HepG2 (cell line): ENCODE measurements around the gene PHACTR3. TPM values are rescaled to one million over a fixed set of nuclear protein-coding genes. Genes with fewer than 3 reads are reported as not detected.

Experiments used
- ATAC-seq: fragments of 200-7000 bp; cut with Tn5 transposase; 3 replicates; pipeline ENCODE4 v1.9.1; 2020; ENCODE audit warnings: mild to moderate bottlenecking, moderate library complexity
- BruUV-seq: library from RNA; stranded (reverse); fragments of 400-500 nt; replicated peaks from 2 replicates; lab custom pipeline; 2021; lab: Mats Ljungman, UMichigan
- CTCF ChIA-PET: fragments of 300-600 bp; formaldehyde crosslinking; extraction: SDS; loops from one replicate; lab custom pipeline; 2021; ENCODE audit warnings: low total read pairs, inconsistent platforms, low intra/inter-chr PET ratio; lab: Yijun Ruan, JAX
- POLR2A ChIA-PET: fragments of 350-600 bp; sonication (Branson Sonifier 250); formaldehyde crosslinking; loops from one replicate; lab custom pipeline; 2020; ENCODE audit warnings: antibody characterized with exemption, inconsistent platforms; lab: Yijun Ruan, JAX
- DNase-seq: peaks from one replicate; pipeline ENCODE4 v3.0.0-alpha.2; 2015; ENCODE audit warnings: low spot score
- FAIRE-seq: peaks from 3 replicates; lab custom pipeline; 2011; peaks lifted over from hg19 to GRCh38; lab: Jason Lieb, UNC
- H2AFZ ChIP-seq: one replicate; pipeline ENCODE4 v1.6.1; 2011; ENCODE audit warnings: low read length, inconsistent platforms
- H3K27ac ChIP-seq: fragments of 300-600 bp; 3 replicates; pipeline ENCODE4 v1.8.0; 2011; ENCODE audit warnings: mixed run types, mild to moderate bottlenecking, mixed read lengths, low read length, inconsistent platforms; ENCODE audit not compliant: insufficient read depth; ENCODE audit errors: extremely low read length
- H3K27me3 ChIP-seq, 2 experiments: fragments of 200-600 bp in 1 of 2; 2 replicates in 1 of 2; 3 replicates in 1 of 2; pipeline versions ENCODE4 v1.6.0 to v1.8.0; 2011; ENCODE audit warnings: low read length in 2 of 2, mild to moderate bottlenecking in 2 of 2, moderate library complexity in 2 of 2, inconsistent platforms in 1 of 2; ENCODE audit not compliant: insufficient read depth in 2 of 2, control insufficient read depth in 1 of 2
- H3K36me3 ChIP-seq, 2 experiments: fragments of 200-600 bp in 1 of 2; replicated peaks in 1 of 2; 2 replicates in 1 of 2; 3 replicates in 1 of 2; pipeline versions ENCODE4 v1.5.1 to v1.8.0; 2011; ENCODE audit warnings: low read length in 2 of 2, inconsistent platforms in 1 of 2; ENCODE audit not compliant: insufficient read depth in 2 of 2, control insufficient read depth in 1 of 2
- H3K4me1 ChIP-seq: 2 replicates; pipeline ENCODE4 v1.5.1; 2012; ENCODE audit warnings: low read length, inconsistent platforms; ENCODE audit not compliant: insufficient read depth
- H3K4me2 ChIP-seq: 2 replicates; pipeline ENCODE4 v1.6.0; 2011; ENCODE audit warnings: low read depth, low read length, inconsistent platforms
- H3K4me3 ChIP-seq, 3 experiments: fragments of 200-600 bp in 1 of 3; sonication (generic), shearing (Covaris generic) in 1 of 3; replicated peaks in 1 of 3; 2 replicates each; pipeline ENCODE4 v1.5.1; 2011 to 2016; ENCODE audit warnings: low read length in 3 of 3, inconsistent platforms in 2 of 3, low read depth in 2 of 3, mild to moderate bottlenecking in 2 of 3, control low read depth in 1 of 3, mixed read lengths in 1 of 3; ENCODE audit not compliant: insufficient read depth in 1 of 3
- H3K79me2 ChIP-seq: one replicate; pipeline ENCODE4 v1.6.1; 2011; ENCODE audit warnings: low read length, inconsistent platforms; ENCODE audit not compliant: insufficient read depth
- H3K9ac ChIP-seq: 2 replicates; pipeline ENCODE4 v1.6.0; 2011; ENCODE audit warnings: mild to moderate bottlenecking, low read depth, low read length, inconsistent platforms; ENCODE audit not compliant: insufficient read depth
- H3K9me3 ChIP-seq: 2 replicates; pipeline ENCODE4 v1.5.1; 2012; ENCODE audit warnings: mild to moderate bottlenecking, low read length
- H4K20me1 ChIP-seq: 2 replicates; pipeline ENCODE4 v1.6.0; 2011; ENCODE audit warnings: inconsistent platforms, mild to moderate bottlenecking, low read length, moderate library complexity; ENCODE audit not compliant: insufficient read depth
- ATF7 ChIP-seq, 2 experiments: fragments of 450-650 bp in 1 of 2; sonication (generic) in 1 of 2; formaldehyde crosslinking in 1 of 2; IDR thresholded peaks; 2 replicates each; pipeline versions ENCODE4 v1.4.0 to v1.6.1; 2016 to 2020; ENCODE audit warnings: antibody characterized with exemption in 1 of 2, mild to moderate bottlenecking in 1 of 2, missing genetic modification reagents in 1 of 2
- CREB1 ChIP-seq, 2 experiments: fragments of 450-650 bp in 1 of 2; IDR thresholded peaks; 2 replicates each; pipeline ENCODE4 v1.6.1; 2016 to 2017; ENCODE audit warnings: control low read depth in 1 of 2, mild to moderate bottlenecking in 1 of 2, missing compliant biosample characterization in 1 of 2, missing genetic modification characterization in 1 of 2
- ZMYM3 ChIP-seq: sonication (generic); formaldehyde crosslinking; IDR thresholded peaks from 2 replicates; pipeline ENCODE4 v1.5.1; 2020; ENCODE audit warnings: mild to moderate bottlenecking, missing genetic modification reagents
- WGBS: methylation state at CpG from one replicate; pipeline ENCODE4 v1.1.6; 2017; ENCODE audit warnings: low lambda C conversion rate; 5-methylcytosine and 5-hydroxymethylcytosine counted together
- in situ Hi-C: cut with HindIII; loops from 2 replicates; pipeline ENCODE4 v1.10.0; 2017; ENCODE audit warnings: low pct_unique_long_range_greater_than_20kb; ENCODE audit not compliant: extremely low pct_ligation_motif_present
- intact Hi-C: fragments of 100-400 bp; cut with micrococcal nuclease; formaldehyde crosslinking; loops from one replicate; pipeline ENCODE4 v1.10.0; 2022; ENCODE audit not compliant: unreplicated experiment
- polyA plus RNA-seq, 8 experiments: library from polyadenylated mRNA; depleted of rRNA in 3 of 8; stranded (reverse) in 7 of 8; unstranded in 1 of 8; fragments of >200 nt; fragmentation: Illumina TruSeq in 4 of 8; extraction: Trizol in 4 of 8; gene quantifications; 2 replicates each; pipeline versions ENCODE4 v1.2.1 to v1.2.3, GENCODE V29; 2011 to 2016; ENCODE audit warnings: low read depth in 4 of 8, missing spikeins in 1 of 8, mixed read lengths in 1 of 8; ENCODE audit not compliant: insufficient read depth in 1 of 8
- total RNA-seq, 5 experiments: library from RNA; depleted of rRNA; stranded (reverse); fragments of >200 nt; fragmentation: Illumina TruSeq; extraction: Trizol; gene quantifications; 2 replicates each; pipeline ENCODE4 v1.2.3, GENCODE V29; 2016; ENCODE audit warnings: low read depth in 1 of 5
- TF ChIP-seq, protein P1 (sequence below), 2 experiments: fragments of 450-650 bp in 1 of 2; sonication (generic) in 1 of 2; formaldehyde crosslinking in 1 of 2; IDR thresholded peaks; 2 replicates each; pipeline versions ENCODE4 v1.6.1 to v1.8.0; 2016 to 2022; ENCODE audit warnings: antibody characterized with exemption in 1 of 2, mild to moderate bottlenecking in 1 of 2, missing genetic modification reagents in 1 of 2

PHACTR3 gene
- total and polyA plus RNA-seq, 2 of the 13 experiments (the other 11 are each of a cell fraction or from before 2014, with no cell fraction given): not detected

DNA sequence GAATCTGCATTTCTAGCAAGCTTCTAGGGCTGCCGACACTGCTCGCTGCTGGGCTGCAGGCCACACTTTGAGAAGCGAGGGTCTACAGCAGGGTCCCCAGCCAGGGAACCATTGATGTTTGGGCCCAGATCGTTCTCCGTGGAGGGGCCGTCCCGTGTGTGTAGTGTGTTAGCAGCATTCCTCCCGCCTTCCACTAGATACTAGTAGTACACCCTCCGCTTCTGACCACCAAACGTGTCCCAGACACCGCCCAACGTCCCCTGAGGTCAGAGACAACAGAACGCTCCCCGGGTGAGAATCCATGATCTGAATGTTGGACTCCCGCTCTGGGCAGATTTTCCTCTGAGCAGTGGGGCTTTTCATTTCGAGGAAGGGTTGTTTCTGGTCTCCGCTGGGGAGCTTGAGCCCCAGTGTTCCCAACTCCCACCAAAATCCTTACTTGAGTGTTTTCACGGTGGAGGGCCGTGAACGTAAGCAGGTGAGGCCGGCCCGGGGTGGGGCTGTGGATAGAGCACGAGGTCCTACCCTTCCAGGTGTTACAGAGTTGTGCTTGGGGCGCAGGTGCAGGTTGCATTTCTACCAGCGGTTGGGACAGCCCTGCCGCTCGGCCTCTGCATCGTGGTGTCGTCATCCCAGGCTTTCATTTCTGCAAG, 204.5 kb downstream of the PHACTR3 start:
- ChIA-PET POLR2A (no interaction called here), CTCF (no interaction called here)
- H3K4me2 ChIP-seq: no peak overlapping the region
- ATAC-seq: no peak
- H3K27ac ChIP-seq: no peak overlapping the region
- H4K20me1 ChIP-seq: no peaks in the 10 kb centered on the region
- in situ Hi-C loops (no loop called here), intact Hi-C loops (no loop called here)
- H3K9ac ChIP-seq: no peak overlapping the region
- H3K4me1 ChIP-seq: no peaks in the 10 kb centered on the region
- no peak for DNase-seq
- H3K27me3 ChIP-seq: peaks cover 9 to 87% of the 10 kb centered on the region in 2 experiments
- no peaks in the 10 kb centered on the region for H3K9me3 ChIP-seq
- no peak overlapping the region for H2AFZ ChIP-seq
- no TSS peak for BruUV-seq
- WGBS: 13% methylated on average over 26 of the region's 29 CpGs
- H3K36me3 ChIP-seq: no peaks in the 10 kb centered on the region
- TF ChIP-seq ATF7 (IDR thresholded peaks at IDR 0.05) (peak; percentile 30; the same call in 1 of the 2 replicates), ATF7 (CRISPR knock-in tag; IDR thresholded peaks at IDR 0.05) (no peak), ZMYM3 (CRISPR knock-in tag) (no peak), CREB1 (IDR thresholded peaks at IDR 0.05) (0 out of 2 replicates have a peak, but pooled peaks have one; percentile 8), CREB1 (CRISPR knock-in tag; IDR thresholded peaks at IDR 0.05) (no peak)
- TF ChIP-seq, all 625 proteins: peak for 2
- no peak overlapping the region for H3K4me3 ChIP-seq
- H3K79me2 ChIP-seq: no peaks in the 10 kb centered on the region
- FAIRE-seq: no peak

DNA sequence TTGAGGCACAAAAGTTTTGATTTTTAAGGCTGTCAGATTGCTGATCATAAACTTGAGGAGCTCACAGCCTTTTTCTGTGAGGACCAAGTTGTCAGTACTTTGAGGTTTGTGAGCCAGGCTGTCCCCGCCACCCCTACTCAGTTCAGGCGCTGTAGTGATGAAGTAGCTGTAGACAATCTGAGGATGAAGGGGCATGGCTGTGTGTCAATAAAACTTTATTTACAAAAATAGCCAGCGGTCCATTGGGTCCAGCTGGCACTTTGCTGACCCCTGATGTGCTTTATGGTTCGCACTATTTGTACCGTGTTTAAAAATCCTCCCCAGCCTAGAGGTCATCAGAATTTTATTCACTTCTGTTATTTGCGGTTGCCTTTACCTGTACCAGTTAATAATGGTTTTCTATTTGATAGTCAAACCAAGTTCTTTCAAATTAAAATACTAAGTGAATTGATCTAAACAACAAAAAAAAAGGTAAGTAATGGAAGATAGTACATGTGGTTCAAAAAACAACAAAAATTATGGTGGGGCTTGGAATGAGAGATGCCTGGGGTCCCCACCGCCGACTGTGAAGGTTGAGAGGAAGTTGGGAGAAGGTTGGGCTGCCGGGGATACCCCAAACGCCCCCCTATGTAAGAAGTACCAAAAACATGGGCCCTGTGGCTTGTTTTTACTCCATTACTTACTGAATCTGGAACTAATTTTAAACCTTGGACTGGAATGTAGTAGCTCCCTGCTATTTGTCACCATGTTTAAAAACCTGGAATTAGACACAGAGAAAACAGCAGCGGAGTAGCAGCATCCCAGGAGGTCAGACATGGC, 205.5 kb downstream of the PHACTR3 start:
- Histone ChIP-seq H3K79me2 (no peaks in the 10 kb centered on the region), H3K27me3 (peaks cover 9 to 89% of the 10 kb centered on the region in 2 experiments), H3K9me3 (no peaks in the 10 kb centered on the region), H3K4me1 (no peaks in the 10 kb centered on the region), H3K27ac (no peak overlapping the region), H3K4me3 (no peak overlapping the region), H2AFZ (no peak overlapping the region), H3K9ac (no peak overlapping the region), H3K4me2 (no peak overlapping the region), H3K36me3 (no peaks in the 10 kb centered on the region), H4K20me1 (no peaks in the 10 kb centered on the region)
- ATAC-seq (no peak), DNase-seq (no peak), FAIRE-seq (no peak)
- intact Hi-C loops (no loop called here), in situ Hi-C loops (no loop called here)
- no TSS peak for BruUV-seq
- ChIA-PET CTCF (no interaction called here), POLR2A (no interaction called here)
- 13% methylated on average over 11 of the region's 11 CpGs for WGBS
- TF ChIP-seq, protein P1, sequence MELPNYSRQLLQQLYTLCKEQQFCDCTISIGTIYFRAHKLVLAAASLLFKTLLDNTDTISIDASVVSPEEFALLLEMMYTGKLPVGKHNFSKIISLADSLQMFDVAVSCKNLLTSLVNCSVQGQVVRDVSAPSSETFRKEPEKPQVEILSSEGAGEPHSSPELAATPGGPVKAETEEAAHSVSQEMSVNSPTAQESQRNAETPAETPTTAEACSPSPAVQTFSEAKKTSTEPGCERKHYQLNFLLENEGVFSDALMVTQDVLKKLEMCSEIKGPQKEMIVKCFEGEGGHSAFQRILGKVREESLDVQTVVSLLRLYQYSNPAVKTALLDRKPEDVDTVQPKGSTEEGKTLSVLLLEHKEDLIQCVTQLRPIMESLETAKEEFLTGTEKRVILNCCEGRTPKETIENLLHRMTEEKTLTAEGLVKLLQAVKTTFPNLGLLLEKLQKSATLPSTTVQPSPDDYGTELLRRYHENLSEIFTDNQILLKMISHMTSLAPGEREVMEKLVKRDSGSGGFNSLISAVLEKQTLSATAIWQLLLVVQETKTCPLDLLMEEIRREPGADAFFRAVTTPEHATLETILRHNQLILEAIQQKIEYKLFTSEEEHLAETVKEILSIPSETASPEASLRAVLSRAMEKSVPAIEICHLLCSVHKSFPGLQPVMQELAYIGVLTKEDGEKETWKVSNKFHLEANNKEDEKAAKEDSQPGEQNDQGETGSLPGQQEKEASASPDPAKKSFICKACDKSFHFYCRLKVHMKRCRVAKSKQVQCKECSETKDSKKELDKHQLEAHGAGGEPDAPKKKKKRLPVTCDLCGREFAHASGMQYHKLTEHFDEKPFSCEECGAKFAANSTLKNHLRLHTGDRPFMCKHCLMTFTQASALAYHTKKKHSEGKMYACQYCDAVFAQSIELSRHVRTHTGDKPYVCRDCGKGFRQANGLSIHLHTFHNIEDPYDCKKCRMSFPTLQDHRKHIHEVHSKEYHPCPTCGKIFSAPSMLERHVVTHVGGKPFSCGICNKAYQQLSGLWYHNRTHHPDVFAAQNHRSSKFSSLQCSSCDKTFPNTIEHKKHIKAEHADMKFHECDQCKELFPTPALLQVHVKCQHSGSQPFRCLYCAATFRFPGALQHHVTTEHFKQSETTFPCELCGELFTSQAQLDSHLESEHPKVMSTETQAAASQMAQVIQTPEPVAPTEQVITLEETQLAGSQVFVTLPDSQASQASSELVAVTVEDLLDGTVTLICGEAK (IDR thresholded peaks at IDR 0.05): no peak
- TF ChIP-seq, protein P1 (CRISPR knock-in tag; IDR thresholded peaks at IDR 0.05): peak; percentile 91
